ENCODE measurements around the gene STPG3. TPM values are rescaled to one million over a fixed set of nuclear protein-coding genes. Genes with fewer than 3 reads are reported as not detected.

Gene STPG3
- polyA plus RNA-seq, 1 donor (not counting 4 experiments of a cell fraction or from before 2014, with no cell fraction given), result not detected

DNA sequence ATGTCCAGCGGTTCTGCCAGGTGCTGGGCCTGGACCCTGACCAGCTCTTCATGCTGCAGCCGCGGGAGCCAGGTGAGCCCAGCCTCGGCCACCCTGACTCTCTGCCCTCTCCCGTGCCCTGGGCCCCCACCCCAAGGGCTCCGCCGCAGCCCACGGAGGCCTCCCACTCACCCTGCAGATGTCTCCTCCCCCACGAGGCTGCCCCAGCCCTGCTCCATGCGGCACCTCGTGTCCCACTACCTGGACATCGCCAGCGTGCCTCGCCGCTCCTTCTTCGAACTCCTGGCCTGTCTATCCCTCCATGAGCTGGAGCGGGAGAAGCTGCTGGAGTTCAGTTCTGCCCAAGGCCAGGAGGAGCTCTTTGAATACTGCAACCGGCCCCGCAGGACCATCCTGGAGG lies 36.5 kb upstream of the STPG3 start:
- H3K27ac ChIP-seq (ENCODE audit: control insufficient read depth, insufficient read depth, low read length), result no peak overlapping the region
- H3K9ac ChIP-seq (ENCODE audit: control insufficient read depth, extremely low read depth, insufficient read depth, low read length), result no peak overlapping the region
- H4K20me1 ChIP-seq (ENCODE audit: control insufficient read depth, extremely low read depth, insufficient read depth, low read length), result no peaks in the 10 kb centered on the region
- no peak overlapping the region for H3K4me3 ChIP-seq (ENCODE audit: control insufficient read depth in 2 of 3, extremely low read depth in 1 of 3, insufficient read depth in 2 of 3, low read depth in 1 of 3, low read length in 3 of 3)
- FAIRE-seq, result no peak
- dilution Hi-C loops (cut with MboI; ENCODE audit: extremely low pct_ligation_motif_present, low sequenced_read_pairs), result no loop called here
- no peaks in the 10 kb centered on the region for H3K79me2 ChIP-seq (ENCODE audit: control insufficient read depth, insufficient read depth, low read length)
- H3K4me2 ChIP-seq (ENCODE audit: control insufficient read depth, extremely low read depth, insufficient read depth, low read depth, low read length), result no peak overlapping the region
- H3K4me1 ChIP-seq (ENCODE audit: control insufficient read depth, extremely low read depth, insufficient read depth, low read length), result peaks cover 20% of the 10 kb centered on the region
- TF ChIP-seq EZH2 (IDR thresholded peaks at IDR 0.05; ENCODE audit: low read length), result no peak
- TF ChIP-seq, protein P1, sequence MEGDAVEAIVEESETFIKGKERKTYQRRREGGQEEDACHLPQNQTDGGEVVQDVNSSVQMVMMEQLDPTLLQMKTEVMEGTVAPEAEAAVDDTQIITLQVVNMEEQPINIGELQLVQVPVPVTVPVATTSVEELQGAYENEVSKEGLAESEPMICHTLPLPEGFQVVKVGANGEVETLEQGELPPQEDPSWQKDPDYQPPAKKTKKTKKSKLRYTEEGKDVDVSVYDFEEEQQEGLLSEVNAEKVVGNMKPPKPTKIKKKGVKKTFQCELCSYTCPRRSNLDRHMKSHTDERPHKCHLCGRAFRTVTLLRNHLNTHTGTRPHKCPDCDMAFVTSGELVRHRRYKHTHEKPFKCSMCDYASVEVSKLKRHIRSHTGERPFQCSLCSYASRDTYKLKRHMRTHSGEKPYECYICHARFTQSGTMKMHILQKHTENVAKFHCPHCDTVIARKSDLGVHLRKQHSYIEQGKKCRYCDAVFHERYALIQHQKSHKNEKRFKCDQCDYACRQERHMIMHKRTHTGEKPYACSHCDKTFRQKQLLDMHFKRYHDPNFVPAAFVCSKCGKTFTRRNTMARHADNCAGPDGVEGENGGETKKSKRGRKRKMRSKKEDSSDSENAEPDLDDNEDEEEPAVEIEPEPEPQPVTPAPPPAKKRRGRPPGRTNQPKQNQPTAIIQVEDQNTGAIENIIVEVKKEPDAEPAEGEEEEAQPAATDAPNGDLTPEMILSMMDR (optimal IDR thresholded peaks at IDR 0.05 in 1 of 3, IDR thresholded peaks at IDR 0.05 in 1 of 3, conservative IDR thresholded peaks at IDR 0.05 in 1 of 3; ENCODE audit: extremely low read depth in 1 of 3, insufficient read depth in 2 of 3, low read length in 3 of 3), result no peak
- no peaks in the 10 kb centered on the region for H3K9me1 ChIP-seq (ENCODE audit: control insufficient read depth, extremely low read depth, insufficient read depth, low read length)
- no peaks in the 10 kb centered on the region for H3K9me3 ChIP-seq (ENCODE audit: control insufficient read depth, low read depth, low read length)
- H2AFZ ChIP-seq (ENCODE audit: control insufficient read depth, low read length), result no peak overlapping the region
- no peak for DNase-seq (ENCODE audit: low read depth, low spot score)
- H3K27me3 ChIP-seq (ENCODE audit: control insufficient read depth, extremely low read depth, insufficient read depth, low read length), result no peaks in the 10 kb centered on the region
- peaks cover 3 to 23% of the 10 kb centered on the region in 2 experiments for H3K36me3 ChIP-seq (ENCODE audit: control insufficient read depth in 2 of 2, extremely low read depth in 1 of 2, insufficient read depth in 2 of 2, low read length in 2 of 2)

DNA sequence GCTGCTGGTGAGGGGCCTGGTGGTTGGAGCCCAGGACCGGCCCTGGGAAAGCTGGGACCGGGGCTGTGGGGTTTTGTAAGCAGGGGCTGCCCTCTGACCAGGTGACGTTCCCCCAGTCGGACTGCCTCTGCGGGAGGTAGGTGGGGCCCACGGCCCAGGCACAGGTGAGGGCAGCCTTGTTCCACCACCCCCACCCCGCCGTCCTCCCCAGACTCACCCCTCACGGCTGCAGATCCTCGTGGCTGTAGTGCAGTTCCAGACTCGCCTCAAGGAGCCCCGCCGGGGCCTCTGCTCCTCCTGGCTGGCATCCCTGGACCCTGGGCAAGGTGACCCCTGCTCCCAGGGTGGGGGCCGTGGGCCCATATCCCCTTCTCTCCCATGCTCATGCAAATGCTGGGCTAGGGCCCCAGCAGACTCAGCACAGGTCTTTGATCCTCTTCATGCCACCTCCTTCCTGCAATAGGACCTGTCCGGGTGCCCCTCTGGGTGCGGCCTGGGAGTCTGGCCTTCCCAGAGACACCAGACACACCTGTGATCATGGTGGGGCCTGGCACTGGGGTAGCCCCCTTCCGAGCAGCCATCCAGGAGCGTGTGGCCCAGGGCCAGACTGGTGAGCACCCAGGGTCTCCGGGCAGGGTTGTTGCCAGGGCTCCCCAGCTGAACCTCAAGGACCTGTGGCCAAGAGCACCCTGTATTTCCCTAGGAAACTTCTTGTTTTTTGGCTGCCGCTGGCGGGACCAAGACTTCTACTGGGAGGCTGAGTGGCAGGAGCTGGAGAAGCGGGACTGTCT lies 35.7 kb upstream of the STPG3 start:
- H3K4me2 ChIP-seq (ENCODE audit: control insufficient read depth, extremely low read depth, insufficient read depth, low read depth, low read length), result no peak overlapping the region
- H3K27me3 ChIP-seq (ENCODE audit: control insufficient read depth, extremely low read depth, insufficient read depth, low read length), result no peaks in the 10 kb centered on the region
- dilution Hi-C loops (cut with MboI; ENCODE audit: extremely low pct_ligation_motif_present, low sequenced_read_pairs), result no loop called here
- H3K9me1 ChIP-seq (ENCODE audit: control insufficient read depth, extremely low read depth, insufficient read depth, low read length), result no peaks in the 10 kb centered on the region
- TF ChIP-seq, protein P1 (optimal IDR thresholded peaks at IDR 0.05 in 1 of 3, IDR thresholded peaks at IDR 0.05 in 1 of 3, conservative IDR thresholded peaks at IDR 0.05 in 1 of 3; ENCODE audit: extremely low read depth in 1 of 3, insufficient read depth in 2 of 3, low read length in 3 of 3), result no peak
- no peaks in the 10 kb centered on the region for H3K9me3 ChIP-seq (ENCODE audit: control insufficient read depth, low read depth, low read length)
- DNase-seq (ENCODE audit: low read depth, low spot score), result no peak
- no peaks in the 10 kb centered on the region for H4K20me1 ChIP-seq (ENCODE audit: control insufficient read depth, extremely low read depth, insufficient read depth, low read length)
- H3K9ac ChIP-seq (ENCODE audit: control insufficient read depth, extremely low read depth, insufficient read depth, low read length), result no peak overlapping the region
- H3K4me1 ChIP-seq (ENCODE audit: control insufficient read depth, extremely low read depth, insufficient read depth, low read length), result peaks cover 20% of the 10 kb centered on the region
- H2AFZ ChIP-seq (ENCODE audit: control insufficient read depth, low read length), result no peak overlapping the region
- H3K36me3 ChIP-seq (ENCODE audit: control insufficient read depth in 2 of 2, extremely low read depth in 1 of 2, insufficient read depth in 2 of 2, low read length in 2 of 2), result peaks cover 3 to 20% of the 10 kb centered on the region in 2 experiments
- H3K79me2 ChIP-seq (ENCODE audit: control insufficient read depth, insufficient read depth, low read length), result no peaks in the 10 kb centered on the region
- FAIRE-seq, result no peak
- no peak overlapping the region for H3K4me3 ChIP-seq (ENCODE audit: control insufficient read depth in 2 of 3, extremely low read depth in 1 of 3, insufficient read depth in 2 of 3, low read depth in 1 of 3, low read length in 3 of 3)
- H3K27ac ChIP-seq (ENCODE audit: control insufficient read depth, insufficient read depth, low read length), result no peak overlapping the region
